Activated CD8-positive, alpha-beta memory T cell treated with anti-CD3 and anti-CD28 coated beads for 36 hours (primary cell): Measurements from ENCODE around the gene MYADM. TPM values are rescaled to one million over a fixed set of nuclear protein-coding genes. Genes with fewer than 3 reads are reported as not detected.
"Not testable (repeated sequence)": the region's sequence is repeated elsewhere in the genome, so short reads cannot be mapped to it uniquely, and the experiment has no call there.

Experiments
- CTCF ChIA-PET: fragments of 350-600 bp; sonication (Branson Sonifier 250); formaldehyde crosslinking; loops from one replicate; lab custom pipeline; 2021; ENCODE audit warnings: antibody characterized with exemption; lab: Charles Lee
- POLR2A ChIA-PET: fragments of 350-600 bp; sonication (Branson Sonifier 250); formaldehyde crosslinking; loops from one replicate; lab custom pipeline; 2021; ENCODE audit warnings: antibody characterized with exemption; lab: Charles Lee
- total RNA-seq, 2 experiments: library from RNA; stranded (reverse); gene quantifications; one replicate each; pipeline ENCODE4 v1.2.3, GENCODE V29; 2021

Gene MYADM
- total RNA-seq: 10 to 100 TPM; 44.1 to 45.2 TPM

GRCh38 chr19:53867225-53868090 is at the start of gene MYADM:
Gene MYADM (plus strand): TSS chr19:53867883. CDS start chr19:53873530, 5,647 bp downstream.
- ChIA-PET CTCF (interaction anchor here (0.7 to 2.2 kb wide), 5 partner anchors 10 to 157 kb away, joined by 3 to 11 read pairs (median 4); no protein-coding TSS in a partner anchor), POLR2A (interaction anchor here (1.1 to 1.2 kb wide), 2 partner anchors 12 to 113 kb away, joined by 4 read pairs; no protein-coding TSS in a partner anchor)

DNA sequence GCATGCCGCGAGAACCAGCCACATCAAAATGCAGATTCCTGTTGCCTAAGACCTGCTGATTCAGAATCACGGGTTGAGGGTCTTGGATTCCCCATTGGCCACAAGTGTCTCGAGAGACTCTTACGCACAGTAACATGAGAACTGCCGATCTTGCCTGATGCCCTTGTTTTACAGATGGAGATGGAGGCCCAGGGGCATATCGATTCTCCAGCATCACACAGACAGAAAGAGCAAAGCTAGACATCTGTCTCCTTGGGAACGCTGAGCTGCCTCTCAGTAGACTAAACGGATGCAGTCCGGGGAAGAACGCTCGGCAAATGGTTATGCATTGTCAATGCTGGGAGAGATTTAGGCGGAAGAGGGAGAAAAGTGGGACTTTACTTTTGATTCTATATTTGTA is 48.9 kb upstream of the MYADM start:
- CTCF ChIA-PET: no interaction called here
- POLR2A ChIA-PET: no interaction called here

DNA sequence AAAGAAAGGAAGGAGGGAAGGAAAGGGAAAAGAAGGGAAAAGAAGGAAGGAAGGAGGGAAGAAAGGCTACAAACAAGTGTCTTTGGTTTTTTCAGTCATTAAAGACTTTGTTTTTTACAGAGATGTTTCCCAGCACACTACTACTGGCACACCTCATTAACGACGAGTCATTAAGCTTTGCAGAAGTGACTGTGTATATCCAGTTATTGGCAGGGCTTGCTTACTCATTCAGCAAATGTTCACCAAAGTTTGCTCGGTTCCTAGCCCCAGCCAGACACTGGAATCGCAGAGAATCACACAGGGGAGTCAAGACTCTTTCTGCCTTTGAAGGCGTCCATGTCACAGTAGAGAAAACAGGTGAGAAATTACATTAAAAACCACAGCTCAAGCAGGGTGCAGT is 47.8 kb upstream of the MYADM start:
- CTCF ChIA-PET: interaction anchor here (0.8 to 1.0 kb wide), 2 partner anchors 10 to 31 kb away, joined by 3 read pairs; no protein-coding TSS in a partner anchor
- POLR2A ChIA-PET: no interaction called here

GRCh38 chr19:53823380-53824120 is 44.1 kb upstream of the MYADM start:
- CTCF ChIA-PET: no interaction called here
- POLR2A ChIA-PET: interaction anchor here (0.5 kb wide), 1 partner anchor 625 kb away, joined by 4 read pairs; no protein-coding TSS in a partner anchor

DNA sequence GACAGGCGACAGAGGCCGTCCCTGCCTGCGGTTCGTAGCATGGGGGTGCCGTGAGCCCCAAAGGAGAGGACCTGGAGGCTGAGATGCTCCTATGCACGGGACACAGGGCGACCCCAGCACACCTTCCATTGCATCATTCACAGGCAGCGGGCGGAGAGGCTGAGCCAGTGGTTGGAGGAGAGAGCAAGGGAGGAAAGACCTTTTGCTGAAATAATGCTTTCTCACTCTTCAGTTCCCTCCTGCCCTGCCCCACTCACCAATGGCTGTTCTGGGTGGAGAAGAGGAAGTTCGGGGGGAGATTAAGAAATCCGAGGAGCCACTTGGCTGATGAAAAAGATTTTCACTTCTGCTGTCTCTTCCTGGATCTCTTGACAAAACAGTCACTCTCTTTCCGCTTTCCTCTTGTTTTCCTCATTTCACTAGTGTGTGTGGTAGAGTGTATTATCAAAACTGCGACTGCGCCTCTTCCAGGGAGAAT is 43.5 kb upstream of the MYADM start, which contains the start of gene NLRP12:
NLRP12 (minus strand) TSS at position 181 of the 478 bp plus-strand sequence; CDS start at position 41, 140 bp downstream.
- CTCF ChIA-PET: no interaction called here
- POLR2A ChIA-PET: interaction anchor here (0.5 kb wide), 1 partner anchor 626 kb away, joined by 4 read pairs; no protein-coding TSS in a partner anchor

DNA sequence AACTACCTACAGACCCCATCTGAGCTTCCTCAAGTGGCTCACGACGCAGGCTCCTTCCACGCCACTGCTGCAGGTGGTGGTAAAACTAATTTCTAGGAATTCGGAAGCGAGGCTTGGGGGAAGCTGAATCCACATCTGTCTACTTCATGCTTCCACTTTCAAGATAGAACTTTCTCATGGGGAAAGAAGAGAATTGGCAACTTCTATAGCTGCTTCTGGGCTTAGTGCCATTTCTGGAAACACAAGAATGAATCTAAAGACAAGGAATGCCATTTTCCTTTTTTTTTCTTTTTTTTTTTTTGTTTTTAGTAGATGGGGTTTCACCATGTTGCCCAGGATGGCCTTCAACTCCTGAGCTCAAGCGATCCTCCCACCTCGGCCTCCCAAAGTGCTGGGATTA is 40.8 kb upstream of the MYADM start:
- CTCF ChIA-PET: no interaction called here
- POLR2A ChIA-PET: no interaction called here

- ChIA-PET CTCF (no interaction called here), POLR2A (no interaction called here)
Observed at GRCh38 chr19:53828531-53828930, 39.2 kb upstream of the MYADM start.

DNA sequence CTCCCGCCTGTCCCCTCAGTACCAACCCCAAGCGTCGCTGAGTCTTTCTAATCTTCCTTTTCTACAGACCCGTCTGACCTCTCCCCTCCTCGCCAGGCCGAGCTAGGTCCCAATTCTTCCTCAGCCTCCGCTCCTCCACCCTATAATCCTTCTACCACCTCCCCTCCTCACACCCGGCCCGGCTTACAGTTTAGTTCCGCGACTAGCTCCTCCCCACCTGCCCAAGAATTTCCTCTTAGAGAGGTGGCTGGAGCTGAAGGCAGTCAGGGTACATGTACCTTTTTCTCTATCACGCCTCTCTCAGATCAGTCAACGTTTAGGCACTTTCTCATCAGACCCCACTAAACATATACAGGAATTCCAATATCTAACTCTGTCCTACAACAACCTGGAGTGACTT is 34.8 kb upstream of the MYADM start:
- POLR2A ChIA-PET, CTCF ChIA-PET: not testable (repeated sequence)

GRCh38 chr19:53838446-53838845 is 29.2 kb upstream of the MYADM start:
- POLR2A ChIA-PET, CTCF ChIA-PET: not testable (repeated sequence)

- POLR2A ChIA-PET: not testable (repeated sequence)
- CTCF ChIA-PET: interaction anchor here (0.6 to 0.7 kb wide), 2 partner anchors 51 to 184 kb away, joined by 4 to 5 read pairs; no protein-coding TSS in a partner anchor
Observed at GRCh38 chr19:53840241-53840640, 27.4 kb upstream of the MYADM start.

DNA sequence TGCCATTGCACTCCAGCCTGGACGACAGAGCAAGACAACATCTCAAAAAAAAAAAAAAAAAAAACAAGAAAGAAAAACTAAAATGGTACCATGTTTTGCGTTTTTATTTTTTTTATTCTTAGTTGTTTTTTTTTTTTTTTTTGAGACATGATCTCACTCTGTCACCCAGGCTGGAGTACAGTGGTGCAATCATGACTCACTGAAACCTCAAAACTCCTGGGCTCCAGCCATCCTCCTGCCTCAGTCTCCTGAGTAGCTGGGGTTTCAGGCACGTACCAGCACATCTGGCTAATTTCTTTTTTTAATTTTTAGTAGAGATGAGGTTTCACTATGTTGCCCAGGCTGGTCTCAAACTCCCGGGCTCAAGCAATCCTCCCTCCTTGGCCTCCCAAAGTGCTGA is 26.8 kb upstream of the MYADM start:
- CTCF ChIA-PET: interaction anchor here (0.6 to 1.0 kb wide), 5 partner anchors 52 to 189 kb away, joined by 3 to 5 read pairs (median 4); no protein-coding TSS in a partner anchor
- POLR2A ChIA-PET: not testable (repeated sequence)

DNA sequence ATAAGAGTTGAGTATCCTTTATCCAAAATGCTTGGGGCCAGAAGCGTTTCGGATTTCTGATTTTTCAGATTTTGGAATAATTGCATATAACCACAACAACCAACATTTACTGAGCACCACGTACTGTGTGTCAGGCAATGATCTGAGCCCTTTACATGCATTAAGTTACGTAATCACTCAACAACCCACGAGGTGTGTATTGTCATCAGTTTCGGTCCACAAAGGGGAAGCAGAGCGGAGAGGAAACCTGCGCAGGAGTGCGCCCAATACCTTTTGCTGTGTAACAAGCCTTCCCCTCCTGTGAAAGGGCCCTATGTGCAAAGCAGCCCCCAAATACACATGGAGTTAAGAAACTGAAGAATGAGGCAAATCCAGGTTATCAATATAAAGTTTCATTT is 22.8 kb upstream of the MYADM start:
- ChIA-PET CTCF (no interaction called here), POLR2A (no interaction called here)

- POLR2A ChIA-PET: no interaction called here
- CTCF ChIA-PET: interaction anchor here (0.7 kb wide), 1 partner anchor 203 kb away, joined by 3 read pairs; no protein-coding TSS in a partner anchor
Observed at GRCh38 chr19:53847555-53847954, 20.1 kb upstream of the MYADM start.

GRCh38 chr19:53849237-53849676 is 18.4 kb upstream of the MYADM start:
- CTCF ChIA-PET: interaction anchor here (1.2 kb wide), 1 partner anchor 174 kb away, joined by 3 read pairs; no protein-coding TSS in a partner anchor
- POLR2A ChIA-PET: no interaction called here

- POLR2A ChIA-PET: interaction anchor here (0.5 to 0.6 kb wide), 2 partner anchors 164 to 279 kb away, joined by 3 read pairs; no protein-coding TSS in a partner anchor
- CTCF ChIA-PET: interaction anchor here (0.7 to 1.6 kb wide), 6 partner anchors 10 to 176 kb away, joined by 3 to 11 read pairs (median 4); partner anchors contain the start of gene MYADM
Observed at GRCh38 chr19:53853707-53854106, 14.0 kb upstream of the MYADM start.

DNA sequence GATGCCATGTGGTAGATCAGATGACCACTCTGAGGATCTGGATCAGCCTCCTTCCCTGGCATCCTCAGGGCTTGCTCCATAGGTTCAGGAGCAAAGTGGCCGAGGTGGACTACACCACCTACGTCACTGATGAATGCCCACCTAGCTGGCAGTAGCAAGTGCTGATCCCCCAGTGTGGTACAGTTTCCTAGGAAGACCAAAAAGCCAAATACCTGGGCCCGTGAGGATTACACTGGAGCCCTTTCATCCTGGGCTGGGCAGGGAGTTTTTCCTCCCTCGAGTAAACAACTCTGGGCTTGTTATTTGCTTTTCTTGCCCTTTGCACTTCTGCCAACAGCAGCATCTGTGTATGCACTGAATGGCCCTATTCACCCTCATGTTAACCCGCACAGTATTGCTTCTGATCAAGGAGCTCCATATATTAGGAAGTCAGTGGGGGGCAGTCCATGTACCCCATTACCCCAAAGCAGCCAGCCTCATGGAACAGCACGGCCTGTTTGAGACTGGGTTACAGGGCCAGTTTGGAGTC is 3.3 kb upstream of the MYADM start:
- CTCF ChIA-PET: no interaction called here
- POLR2A ChIA-PET: no interaction called here

- CTCF ChIA-PET: interaction anchor here (1.0 to 2.2 kb wide), 3 partner anchors 12 to 73 kb away, joined by 4 to 11 read pairs (median 10); partner anchors contain the start of gene PRKCG
- POLR2A ChIA-PET: no interaction called here
Observed at GRCh38 chr19:53865523-53865917, 2.2 kb upstream of the MYADM start.
